IgD-negative memory B cell (primary cell): ENCODE results near the gene KIF26B. TPM values are rescaled to one million over a fixed set of nuclear protein-coding genes. Genes with fewer than 3 reads are reported as not detected.
A peak's percentile ranks its signal among the peaks of the same experiment; 100 is the strongest.

Experiments used
- H3K27ac Mint-ChIP-seq, 3 donors: one replicate each; pipeline ENCODE4 v1.8.0; 2020 to 2022; ENCODE audit warnings: mild to moderate bottlenecking in 3 of 3, mixed read lengths in 3 of 3, moderate library complexity in 1 of 3
- H3K27me3 Mint-ChIP-seq: one replicate; pipeline ENCODE4 v1.8.0; 2021; ENCODE audit warnings: mixed read lengths
- H3K36me3 Mint-ChIP-seq: one replicate; pipeline ENCODE4 v1.8.0; 2020; ENCODE audit warnings: mild to moderate bottlenecking, mixed read lengths
- H3K4me1 Mint-ChIP-seq, 3 donors: one replicate each; pipeline ENCODE4 v1.8.0; 2020 to 2022; ENCODE audit warnings: mixed read lengths in 3 of 3, mild to moderate bottlenecking in 1 of 3
- H3K4me3 Mint-ChIP-seq, 4 donors: one replicate each; pipeline ENCODE4 v1.8.0; 2020 to 2022; ENCODE audit warnings: mild to moderate bottlenecking in 4 of 4, mixed read lengths in 4 of 4, moderate library complexity in 3 of 4
- H3K9me3 Mint-ChIP-seq, 3 donors: one replicate each; pipeline ENCODE4 v1.8.0; 2020 to 2021; ENCODE audit warnings: mixed read lengths in 3 of 3, mild to moderate bottlenecking in 1 of 3
- polyA plus RNA-seq: library from polyadenylated mRNA; unstranded; fragments of 300-500 nt; fragmentation: Illumina TruSeq; gene quantifications from one replicate; pipeline ENCODE4 v1.2.3, GENCODE V29; 2021

Gene KIF26B
- polyA plus RNA-seq, 1 donor from 2014 or later, result 0.29 TPM

GRCh38 chr1:245245021-245245667 is 90.4 kb downstream of the KIF26B start:
- H3K27me3 Mint-ChIP-seq, result peaks cover 5% of the 10 kb centered on the region
- no peaks in the 10 kb centered on the region for H3K36me3 Mint-ChIP-seq
- peaks cover 0 to 3% (median 0%) of the 10 kb centered on the region in 3 donors for H3K9me3 Mint-ChIP-seq
- no peaks in the 10 kb centered on the region for H3K4me1 Mint-ChIP-seq
- no peak overlapping the region for H3K4me3 Mint-ChIP-seq
- H3K27ac Mint-ChIP-seq, result no peak overlapping the region

- H3K27me3 Mint-ChIP-seq, result peaks cover 5% of the 10 kb centered on the region
- H3K4me3 Mint-ChIP-seq, result no peak overlapping the region
- H3K27ac Mint-ChIP-seq, result no peak overlapping the region
- no peaks in the 10 kb centered on the region for H3K36me3 Mint-ChIP-seq
- H3K9me3 Mint-ChIP-seq, result peaks cover 0 to 11% (median 0%) of the 10 kb centered on the region in 3 donors
- H3K4me1 Mint-ChIP-seq, result no peaks in the 10 kb centered on the region
Observed at GRCh38 chr1:245246433-245246832, 91.6 kb downstream of the KIF26B start.

GRCh38 chr1:245247356-245247755 is 92.6 kb downstream of the KIF26B start:
- H3K4me3 Mint-ChIP-seq, result no peak overlapping the region
- H3K4me1 Mint-ChIP-seq, result no peaks in the 10 kb centered on the region
- H3K9me3 Mint-ChIP-seq, result peaks cover 0 to 11% (median 1%) of the 10 kb centered on the region in 3 donors
- no peak overlapping the region for H3K27ac Mint-ChIP-seq
- H3K27me3 Mint-ChIP-seq, result peaks cover 5% of the 10 kb centered on the region
- no peaks in the 10 kb centered on the region for H3K36me3 Mint-ChIP-seq

GRCh38 chr1:245247801-245248200 is 93.0 kb downstream of the KIF26B start:
- H3K27ac Mint-ChIP-seq, result no peak overlapping the region
- no peaks in the 10 kb centered on the region for H3K36me3 Mint-ChIP-seq
- H3K9me3 Mint-ChIP-seq, result peaks cover 1 to 11% (median 5%) of the 10 kb centered on the region in 3 donors
- no peaks in the 10 kb centered on the region for H3K4me1 Mint-ChIP-seq
- no peak overlapping the region for H3K4me3 Mint-ChIP-seq
- H3K27me3 Mint-ChIP-seq, result peaks cover 3% of the 10 kb centered on the region

GRCh38 chr1:245248231-245248731 is 93.5 kb downstream of the KIF26B start:
- Mint-ChIP-seq H3K27me3 (peaks cover 3% of the 10 kb centered on the region), H3K4me3 (no peak overlapping the region), H3K27ac (no peak overlapping the region), H3K36me3 (no peaks in the 10 kb centered on the region), H3K4me1 (no peaks in the 10 kb centered on the region), H3K9me3 (peaks cover 1 to 7% (median 5%) of the 10 kb centered on the region in 3 donors)

- no peak overlapping the region for H3K4me3 Mint-ChIP-seq
- H3K9me3 Mint-ChIP-seq, result peaks cover 1 to 5% (median 1%) of the 10 kb centered on the region in 3 donors
- no peak overlapping the region for H3K27ac Mint-ChIP-seq
- no peaks in the 10 kb centered on the region for H3K4me1 Mint-ChIP-seq
- H3K27me3 Mint-ChIP-seq, result peaks cover 6% of the 10 kb centered on the region
- H3K36me3 Mint-ChIP-seq, result no peaks in the 10 kb centered on the region
Observed at GRCh38 chr1:245255783-245256182, 101.0 kb downstream of the KIF26B start.

GRCh38 chr1:245256528-245256927 is 101.7 kb downstream of the KIF26B start:
- H3K4me3 Mint-ChIP-seq, result no peak overlapping the region

GRCh38 chr1:245258271-245258920 is 103.6 kb downstream of the KIF26B start:
- Mint-ChIP-seq H3K9me3 (no peaks in the 10 kb centered on the region), H3K4me1 (no peaks in the 10 kb centered on the region), H3K4me3 (no peak overlapping the region), H3K36me3 (no peaks in the 10 kb centered on the region), H3K27me3 (peaks cover 6% of the 10 kb centered on the region), H3K27ac (no peak overlapping the region)

More at GRCh38 chr1:245256528-245256927, 101.7 kb downstream of the KIF26B start:
- Mint-ChIP-seq H3K4me1 (no peaks in the 10 kb centered on the region), H3K36me3 (no peaks in the 10 kb centered on the region), H3K9me3 (peaks cover 0 to 5% (median 1%) of the 10 kb centered on the region in 3 donors), H3K27ac (no peak overlapping the region), H3K27me3 (peaks cover 6% of the 10 kb centered on the region)

GRCh38 chr1:245260110-245260882 is 105.5 kb downstream of the KIF26B start:
- no peak overlapping the region for H3K27ac Mint-ChIP-seq
- H3K36me3 Mint-ChIP-seq, result no peaks in the 10 kb centered on the region
- no peaks in the 10 kb centered on the region for H3K4me1 Mint-ChIP-seq
- peaks cover 0 to 2% (median 0%) of the 10 kb centered on the region in 3 donors for H3K9me3 Mint-ChIP-seq
- peaks cover 7% of the 10 kb centered on the region for H3K27me3 Mint-ChIP-seq
- no peak overlapping the region for H3K4me3 Mint-ChIP-seq

GRCh38 chr1:245260883-245261282 is 106.1 kb downstream of the KIF26B start:
- peaks cover 7% of the 10 kb centered on the region for H3K27me3 Mint-ChIP-seq
- H3K4me3 Mint-ChIP-seq, result no peak overlapping the region
- H3K36me3 Mint-ChIP-seq, result no peaks in the 10 kb centered on the region
- H3K4me1 Mint-ChIP-seq, result no peaks in the 10 kb centered on the region
- H3K9me3 Mint-ChIP-seq, result peaks cover 0 to 3% (median 0%) of the 10 kb centered on the region in 3 donors
- no peak overlapping the region for H3K27ac Mint-ChIP-seq

- Mint-ChIP-seq H3K27ac (no peak overlapping the region), H3K4me1 (no peaks in the 10 kb centered on the region), H3K4me3 (no peak overlapping the region), H3K9me3 (peaks cover 0 to 3% (median 0%) of the 10 kb centered on the region in 3 donors), H3K27me3 (peaks cover 7% of the 10 kb centered on the region), H3K36me3 (no peaks in the 10 kb centered on the region)
Observed at GRCh38 chr1:245261786-245262185, 107.0 kb downstream of the KIF26B start.

- H3K27ac Mint-ChIP-seq, result no peak overlapping the region
- H3K36me3 Mint-ChIP-seq, result no peaks in the 10 kb centered on the region
- H3K4me1 Mint-ChIP-seq, result no peaks in the 10 kb centered on the region
- peaks cover 2% of the 10 kb centered on the region for H3K27me3 Mint-ChIP-seq
- peaks cover 0 to 3% (median 0%) of the 10 kb centered on the region in 3 donors for H3K9me3 Mint-ChIP-seq
- H3K4me3 Mint-ChIP-seq, result no peak overlapping the region
Observed at GRCh38 chr1:245263529-245264095, 108.8 kb downstream of the KIF26B start.

GRCh38 chr1:245264226-245264625 is 109.4 kb downstream of the KIF26B start:
- H3K27ac Mint-ChIP-seq, result no peak overlapping the region
- H3K4me1 Mint-ChIP-seq, result no peaks in the 10 kb centered on the region
- no peak overlapping the region for H3K4me3 Mint-ChIP-seq
- H3K27me3 Mint-ChIP-seq, result peaks cover 2% of the 10 kb centered on the region
- peaks cover 0 to 3% (median 0%) of the 10 kb centered on the region in 3 donors for H3K9me3 Mint-ChIP-seq
- H3K36me3 Mint-ChIP-seq, result no peaks in the 10 kb centered on the region

GRCh38 chr1:245266105-245266504 is 111.3 kb downstream of the KIF26B start:
- Mint-ChIP-seq H3K27me3 (peaks cover 2% of the 10 kb centered on the region), H3K27ac (no peak overlapping the region), H3K36me3 (no peaks in the 10 kb centered on the region), H3K9me3 (peaks cover 0 to 9% (median 6%) of the 10 kb centered on the region in 3 donors), H3K4me3 (no peak overlapping the region), H3K4me1 (peaks cover 0 to 2% (median 0%) of the 10 kb centered on the region in 3 donors)

- H3K27me3 Mint-ChIP-seq, result peaks cover 2% of the 10 kb centered on the region
- peak overlapping the region in 1 of 3 donors; percentile 5 for H3K27ac Mint-ChIP-seq
- peaks cover 0 to 2% (median 0%) of the 10 kb centered on the region in 3 donors for H3K4me1 Mint-ChIP-seq
- H3K9me3 Mint-ChIP-seq, result peaks cover 0 to 9% (median 8%) of the 10 kb centered on the region in 3 donors
- no peaks in the 10 kb centered on the region for H3K36me3 Mint-ChIP-seq
- no peak overlapping the region for H3K4me3 Mint-ChIP-seq
Observed at GRCh38 chr1:245270063-245270462, 115.3 kb downstream of the KIF26B start.
